ENCODE results near the gene CCDC74B.
"Not testable (repeated sequence)": the region's sequence is repeated elsewhere in the genome, so short reads cannot be mapped to it uniquely, and the experiment has no call there.

Gene CCDC74B

GRCh38 chr2:130139331-130140280 is 5.3 kb downstream of the CCDC74B start:
- not testable (repeated sequence) for FAIRE-seq; DNase-seq (ENCODE audit: insufficient read length, low spot score)

DNA sequence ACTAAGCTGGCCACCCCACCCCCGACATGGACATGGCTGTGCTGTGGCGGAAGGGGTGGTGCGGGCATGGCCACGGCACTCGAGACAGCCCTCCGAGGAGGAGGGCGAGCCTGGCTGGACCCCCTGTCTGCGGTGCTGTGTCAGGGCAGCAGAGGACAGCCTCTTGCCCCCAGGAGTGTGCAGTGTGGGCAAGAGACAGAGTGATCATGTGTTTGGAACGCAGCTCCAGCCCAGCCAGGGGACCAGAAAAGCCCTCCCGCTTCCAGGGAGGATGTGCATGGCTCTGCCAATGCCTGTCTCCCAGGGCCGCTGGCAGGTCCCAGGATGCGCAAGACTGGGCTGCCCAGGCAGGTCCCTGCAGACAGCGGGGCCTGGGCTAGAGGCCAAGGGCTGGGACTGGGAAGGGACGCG is 6.1 kb downstream of the CCDC74B start:
- DNase-seq (ENCODE audit: insufficient read length, low spot score); FAIRE-seq: not testable (repeated sequence)

DNA sequence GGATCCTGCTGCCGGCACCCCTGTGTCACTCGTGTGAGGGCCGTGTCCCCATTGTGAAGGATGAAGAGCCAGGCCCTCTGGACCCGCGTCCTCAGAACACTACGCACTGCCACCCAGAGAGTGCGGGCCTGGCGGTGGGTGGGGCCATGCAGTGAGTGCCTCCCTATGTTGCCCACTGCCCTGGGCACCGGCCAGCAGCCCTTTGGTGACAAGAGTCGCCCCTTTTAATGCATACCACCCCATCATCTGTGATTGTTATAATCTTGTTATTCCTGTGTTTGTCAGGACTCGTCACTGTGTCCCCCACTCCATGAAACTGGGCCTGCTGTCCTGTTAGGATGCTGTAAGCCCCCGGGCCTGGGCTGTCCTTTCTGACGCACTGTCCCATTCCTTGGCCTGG is 6.6 kb downstream of the CCDC74B start:
- not testable (repeated sequence) for FAIRE-seq; DNase-seq (ENCODE audit: insufficient read length, low spot score)

DNA sequence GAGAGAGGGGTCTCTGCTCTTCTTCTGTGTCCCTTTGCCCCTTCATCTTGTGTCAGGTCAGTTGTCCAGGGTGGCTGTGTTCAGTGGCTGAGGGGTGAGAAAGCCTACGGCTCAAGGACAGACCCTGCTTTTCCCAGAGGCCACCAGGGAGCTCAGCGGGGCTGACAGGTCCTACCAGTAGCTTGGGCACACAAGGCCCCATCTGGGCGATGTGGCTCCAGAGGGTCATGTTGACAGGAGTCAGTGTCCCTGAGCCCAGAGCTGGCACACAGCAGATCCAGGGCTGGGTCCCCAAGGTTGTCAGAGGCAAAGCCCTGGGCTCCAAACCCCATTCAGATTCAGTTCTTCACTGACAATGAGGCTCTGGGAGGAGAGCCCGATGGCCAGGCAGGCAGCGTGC is 7.8 kb downstream of the CCDC74B start:
- FAIRE-seq; DNase-seq (ENCODE audit: insufficient read length, low spot score): not testable (repeated sequence)

DNA sequence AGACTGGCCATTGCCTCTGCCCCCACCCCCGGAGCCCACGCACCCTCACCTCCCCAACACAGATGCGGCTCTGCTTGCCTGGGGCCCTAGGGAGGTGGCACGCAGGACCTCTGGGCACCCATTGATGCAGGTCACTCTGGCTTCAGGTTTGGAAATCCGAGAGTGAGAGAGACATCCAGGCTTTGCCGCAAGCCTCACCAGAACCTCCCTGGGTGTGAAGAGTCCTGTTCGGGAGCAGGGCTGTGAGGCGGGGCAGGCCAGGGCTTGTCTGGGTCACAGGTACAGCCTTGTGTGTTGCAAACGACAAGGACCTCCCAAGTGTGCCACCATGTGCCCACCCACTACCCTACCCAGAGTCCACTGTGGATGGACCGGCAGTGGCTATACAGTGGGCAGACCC is 8.4 kb downstream of the CCDC74B start:
- not testable (repeated sequence) for FAIRE-seq; DNase-seq (ENCODE audit: insufficient read length, low spot score)

DNA sequence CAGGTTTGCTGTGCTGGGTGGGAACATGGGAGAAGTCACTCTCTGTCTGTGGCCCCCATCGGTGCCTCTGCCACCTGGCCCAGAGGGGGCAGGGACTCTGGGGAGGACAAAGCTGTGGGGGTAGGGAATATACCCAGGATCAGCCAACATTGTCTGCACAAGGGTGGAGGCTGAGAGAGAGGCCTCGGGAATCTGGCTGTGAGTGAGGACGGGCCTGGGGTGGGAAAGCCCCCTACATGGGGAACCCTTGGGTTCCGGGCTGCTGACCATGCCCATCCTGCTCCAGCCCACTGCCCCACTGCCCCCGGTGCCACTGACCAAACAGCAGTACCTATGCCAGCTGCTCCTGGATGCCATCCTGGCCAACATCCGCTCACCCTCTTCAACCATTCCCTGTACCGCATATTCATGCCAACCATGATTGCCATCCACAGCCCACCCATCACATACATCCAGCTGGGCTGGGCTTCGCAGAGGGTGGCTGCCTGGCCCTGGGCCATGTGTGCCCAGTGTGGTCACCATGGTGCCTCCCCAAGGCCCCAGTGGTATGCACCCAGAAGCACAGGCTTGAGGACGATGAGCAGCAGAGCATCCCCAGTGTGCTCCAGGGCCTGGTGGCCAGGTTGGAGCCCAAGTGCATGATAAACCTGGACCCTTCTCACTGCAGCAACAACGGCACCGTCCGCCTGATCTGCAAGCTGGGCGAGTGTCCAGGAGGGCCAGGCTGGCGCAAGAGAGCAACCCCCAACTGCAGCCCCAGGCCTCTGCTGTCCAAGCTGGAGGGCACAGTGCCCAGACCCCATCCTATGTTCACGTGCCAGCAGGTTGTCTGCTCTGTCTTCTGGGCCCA is 9.0 kb downstream of the CCDC74B start:
- DNase-seq (ENCODE audit: insufficient read length, low spot score) (no peak), FAIRE-seq (no peak)
- TF ChIP-seq SPI1 (IDR thresholded peaks at IDR 0.05; ENCODE audit: low read depth, low read length) (no peak), PAX5 (IDR thresholded peaks at IDR 0.05; ENCODE audit: insufficient read depth, low read length, severe bottlenecking) (no peak), POLR2A (IDR thresholded peaks at IDR 0.05; ENCODE audit: low read depth, low read length) (no peak), POLR2AphosphoS5 (IDR thresholded peaks at IDR 0.05; ENCODE audit: low read depth, low read length) (no peak), POU2F2 (IDR thresholded peaks at IDR 0.05; ENCODE audit: low read depth, low read length) (no peak), TAF1 (IDR thresholded peaks at IDR 0.05; ENCODE audit: low read depth, low read length) (no peak)

DNA sequence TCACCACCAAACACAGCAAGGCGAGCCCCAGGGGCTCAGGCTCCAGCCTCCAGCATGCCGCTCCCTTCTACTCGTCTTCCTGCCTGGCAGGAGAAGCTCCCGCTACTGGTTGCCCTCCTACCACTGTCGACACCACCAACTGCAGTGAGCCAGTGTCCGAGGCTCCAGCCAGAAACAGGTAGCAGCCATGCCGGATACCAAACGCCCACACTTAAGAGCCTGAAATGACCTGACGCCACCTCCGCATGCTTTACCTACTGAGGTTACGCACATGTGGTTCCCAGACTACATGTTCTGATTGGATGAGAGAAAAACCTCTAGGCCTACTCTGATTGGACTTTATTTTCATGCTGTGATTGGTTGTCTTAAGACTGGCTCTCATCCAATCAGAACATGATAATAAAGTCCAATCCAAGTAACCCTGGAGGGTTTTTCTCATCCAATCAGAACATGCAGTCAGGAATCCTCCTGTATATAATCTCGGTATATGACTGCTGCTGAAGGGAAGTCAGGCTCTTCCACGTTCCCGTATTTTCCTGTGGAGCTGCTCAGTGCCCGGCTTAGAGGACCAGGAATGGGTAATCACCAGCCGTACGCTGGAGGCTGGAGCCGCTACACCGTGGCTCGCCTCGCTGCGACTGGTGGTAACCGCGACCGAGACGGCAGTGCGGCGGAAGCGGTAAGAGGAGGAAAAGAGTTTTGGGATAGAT is 15.6 kb downstream of the CCDC74B start, which contains the start of gene POTEF:
Gene POTEF, minus strand, starts transcription at position 103 of the 710 bp plus-strand sequence. CDS start 8,707 bp downstream, outside the sequence.
- not testable (repeated sequence) for FAIRE-seq

GRCh38 chr2:130128464-130128863 is 16.4 kb downstream of the CCDC74B start:
- FAIRE-seq; DNase-seq (ENCODE audit: insufficient read length, low spot score): not testable (repeated sequence)

More for the DNA sequence above, 15.6 kb downstream of the CCDC74B start, which contains the start of gene POTEF:
- not testable (repeated sequence) for DNase-seq (ENCODE audit: insufficient read length, low spot score)

DNA sequence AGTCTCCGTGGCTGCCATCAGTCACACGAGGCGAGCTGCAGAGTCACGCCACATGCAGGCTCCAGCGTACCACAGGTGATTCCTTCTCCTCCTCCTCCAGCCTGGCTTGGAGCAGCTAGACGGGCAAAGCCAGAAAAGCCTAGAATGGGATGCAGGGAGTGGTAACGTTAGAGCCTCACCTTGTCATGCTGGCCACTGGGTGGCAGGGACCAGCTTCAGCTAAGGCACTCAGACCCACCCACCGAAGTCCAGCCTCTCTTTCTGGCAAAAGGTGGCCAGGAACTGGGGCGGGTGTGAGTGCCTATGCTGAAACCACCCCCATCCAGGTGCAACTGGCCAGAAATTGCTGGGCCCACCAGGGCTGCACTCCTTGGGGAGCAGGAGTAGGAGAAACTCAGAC is 17.2 kb downstream of the CCDC74B start:
- not testable (repeated sequence) for FAIRE-seq; DNase-seq (ENCODE audit: insufficient read length, low spot score)

GRCh38 chr2:130120924-130121323 is 24.0 kb downstream of the CCDC74B start:
- not testable (repeated sequence) for DNase-seq (ENCODE audit: insufficient read length, low spot score); FAIRE-seq

- not testable (repeated sequence) for FAIRE-seq
Measured at GRCh38 chr2:130102597-130103363, 42.1 kb downstream of the CCDC74B start.

More at GRCh38 chr2:130102597-130103363, 42.1 kb downstream of the CCDC74B start:
- DNase-seq (ENCODE audit: insufficient read length, low spot score) = not testable (repeated sequence)

All from GM12891 (cell line).